HepG2 (cell line): ENCODE data around the gene MAGI1. TPM values are rescaled to one million over a fixed set of nuclear protein-coding genes. Genes with fewer than 3 reads are reported as not detected.

Source experiments
- ATAC-seq: fragments of 200-7000 bp; cut with Tn5 transposase; 3 replicates; pipeline ENCODE4 v1.9.1; 2020; ENCODE audit warnings: mild to moderate bottlenecking, moderate library complexity
- BruUV-seq: library from RNA; stranded (reverse); fragments of 400-500 nt; replicated peaks from 2 replicates; lab custom pipeline; 2021; lab: Mats Ljungman, UMichigan
- CTCF ChIA-PET: fragments of 300-600 bp; formaldehyde crosslinking; extraction: SDS; loops from one replicate; lab custom pipeline; 2021; ENCODE audit warnings: low total read pairs, inconsistent platforms, low intra/inter-chr PET ratio; lab: Yijun Ruan, JAX
- POLR2A ChIA-PET: fragments of 350-600 bp; sonication (Branson Sonifier 250); formaldehyde crosslinking; loops from one replicate; lab custom pipeline; 2020; ENCODE audit warnings: antibody characterized with exemption, inconsistent platforms; lab: Yijun Ruan, JAX
- DNase-seq: peaks from one replicate; pipeline ENCODE4 v3.0.0-alpha.2; 2015; ENCODE audit warnings: low spot score
- FAIRE-seq: peaks from 3 replicates; lab custom pipeline; 2011; peaks lifted over from hg19 to GRCh38; lab: Jason Lieb, UNC
- H2AFZ ChIP-seq: one replicate; pipeline ENCODE4 v1.6.1; 2011; ENCODE audit warnings: low read length, inconsistent platforms
- H3K27ac ChIP-seq: fragments of 300-600 bp; 3 replicates; pipeline ENCODE4 v1.8.0; 2011; ENCODE audit warnings: mixed run types, mild to moderate bottlenecking, mixed read lengths, low read length, inconsistent platforms; ENCODE audit not compliant: insufficient read depth; ENCODE audit errors: extremely low read length
- H3K27me3 ChIP-seq, 2 experiments: fragments of 200-600 bp in 1 of 2; 2 replicates in 1 of 2; 3 replicates in 1 of 2; pipeline versions ENCODE4 v1.6.0 to v1.8.0; 2011; ENCODE audit warnings: low read length in 2 of 2, mild to moderate bottlenecking in 2 of 2, moderate library complexity in 2 of 2, inconsistent platforms in 1 of 2; ENCODE audit not compliant: insufficient read depth in 2 of 2, control insufficient read depth in 1 of 2
- H3K36me3 ChIP-seq, 2 experiments: fragments of 200-600 bp in 1 of 2; replicated peaks in 1 of 2; 2 replicates in 1 of 2; 3 replicates in 1 of 2; pipeline versions ENCODE4 v1.5.1 to v1.8.0; 2011; ENCODE audit warnings: low read length in 2 of 2, inconsistent platforms in 1 of 2; ENCODE audit not compliant: insufficient read depth in 2 of 2, control insufficient read depth in 1 of 2
- H3K4me1 ChIP-seq: 2 replicates; pipeline ENCODE4 v1.5.1; 2012; ENCODE audit warnings: low read length, inconsistent platforms; ENCODE audit not compliant: insufficient read depth
- H3K4me2 ChIP-seq: 2 replicates; pipeline ENCODE4 v1.6.0; 2011; ENCODE audit warnings: low read depth, low read length, inconsistent platforms
- H3K4me3 ChIP-seq, 3 experiments: fragments of 200-600 bp in 1 of 3; sonication (generic), shearing (Covaris generic) in 1 of 3; replicated peaks in 1 of 3; 2 replicates each; pipeline ENCODE4 v1.5.1; 2011 to 2016; ENCODE audit warnings: low read length in 3 of 3, inconsistent platforms in 2 of 3, low read depth in 2 of 3, mild to moderate bottlenecking in 2 of 3, control low read depth in 1 of 3, mixed read lengths in 1 of 3; ENCODE audit not compliant: insufficient read depth in 1 of 3
- H3K79me2 ChIP-seq: one replicate; pipeline ENCODE4 v1.6.1; 2011; ENCODE audit warnings: low read length, inconsistent platforms; ENCODE audit not compliant: insufficient read depth
- H3K9ac ChIP-seq: 2 replicates; pipeline ENCODE4 v1.6.0; 2011; ENCODE audit warnings: mild to moderate bottlenecking, low read depth, low read length, inconsistent platforms; ENCODE audit not compliant: insufficient read depth
- H3K9me3 ChIP-seq: 2 replicates; pipeline ENCODE4 v1.5.1; 2012; ENCODE audit warnings: mild to moderate bottlenecking, low read length
- H4K20me1 ChIP-seq: 2 replicates; pipeline ENCODE4 v1.6.0; 2011; ENCODE audit warnings: inconsistent platforms, mild to moderate bottlenecking, low read length, moderate library complexity; ENCODE audit not compliant: insufficient read depth
- ARID5B ChIP-seq: IDR thresholded peaks from 2 replicates; pipeline ENCODE4 v1.4.0; 2020; ENCODE audit warnings: mild to moderate bottlenecking, missing genetic modification reagents
- CCAR2 ChIP-seq: fragments of 200-400 bp; formaldehyde crosslinking; optimal IDR thresholded peaks from 2 replicates; pipeline ENCODE3; 2018; ENCODE audit warnings: low read depth, mild to moderate bottlenecking, low read length, moderate library complexity
- DR1 ChIP-seq: sonication (generic); formaldehyde crosslinking; IDR thresholded peaks from 2 replicates; pipeline ENCODE4 v1.8.0; 2021; ENCODE audit warnings: mild to moderate bottlenecking, missing genetic modification reagents, inconsistent platforms
- EED ChIP-seq: sonication (generic); formaldehyde crosslinking; IDR thresholded peaks from 2 replicates; pipeline ENCODE4 v1.5.0; 2020; ENCODE audit warnings: mild to moderate bottlenecking, missing genetic modification reagents
- FOXA3 ChIP-seq: IDR thresholded peaks from 2 replicates; pipeline ENCODE4 v1.6.1; 2016; ENCODE audit warnings: missing genetic modification reagents, missing compliant biosample characterization
- FOXP1 ChIP-seq, 2 experiments: fragments of 450-650 bp in 1 of 2; IDR thresholded peaks; 2 replicates each; pipeline ENCODE4 v1.6.1; 2017 to 2018; ENCODE audit warnings: antibody characterized with exemption in 1 of 2
- GABPB1 ChIP-seq: IDR thresholded peaks from 2 replicates; pipeline ENCODE4 v1.6.1; 2016; ENCODE audit warnings: mild to moderate bottlenecking, missing genetic modification reagents, moderate library complexity, missing compliant biosample characterization
- MAFF ChIP-seq: IDR thresholded peaks from 2 replicates; pipeline ENCODE4 v1.6.1; 2011; ENCODE audit warnings: low read depth, low read length, improper control_type of control experiment
- MAFK ChIP-seq, 2 experiments: IDR thresholded peaks in 1 of 2; conservative IDR thresholded peaks in 1 of 2; 2 replicates each; pipeline ENCODE4 v1.6.1; 2011; ENCODE audit warnings: improper control_type of control experiment in 2 of 2, low read length in 2 of 2
- NFE2L1 ChIP-seq: sonication (generic); formaldehyde crosslinking; IDR thresholded peaks from 2 replicates; pipeline ENCODE4 v1.4.0; 2020; ENCODE audit warnings: missing genetic modification reagents, mild to moderate bottlenecking, borderline replicate concordance
- RNF219 ChIP-seq: sonication (generic); formaldehyde crosslinking; IDR thresholded peaks from 2 replicates; pipeline ENCODE4 v1.5.0; 2020; ENCODE audit warnings: mild to moderate bottlenecking, missing genetic modification reagents
- SALL1 ChIP-seq: sonication (generic); formaldehyde crosslinking; IDR thresholded peaks from 2 replicates; pipeline ENCODE4 v1.8.0; 2022; ENCODE audit warnings: mild to moderate bottlenecking, missing genetic modification reagents
- SOX13 ChIP-seq, 3 experiments: fragments of 450-650 bp in 1 of 3; sonication (generic) in 1 of 3; formaldehyde crosslinking in 1 of 3; IDR thresholded peaks in 2 of 3; conservative IDR thresholded peaks in 1 of 3; 2 replicates each; pipeline versions ENCODE4 v1.5.0 to v1.6.1; 2016 to 2020; ENCODE audit warnings: antibody characterized with exemption in 1 of 3, mild to moderate bottlenecking in 1 of 3, missing compliant biosample characterization in 1 of 3, missing genetic modification reagents in 1 of 3, moderate library complexity in 1 of 3
- SOX6 ChIP-seq, 2 experiments: fragments of 450-650 bp in 1 of 2; sonication (generic) in 1 of 2; formaldehyde crosslinking in 1 of 2; IDR thresholded peaks; 2 replicates each; pipeline versions ENCODE4 v1.4.0 to v1.6.1; 2017 to 2020; ENCODE audit warnings: antibody characterized with exemption in 1 of 2, mild to moderate bottlenecking in 1 of 2, missing genetic modification reagents in 1 of 2
- ZFAT ChIP-seq: sonication (generic); formaldehyde crosslinking; conservative IDR thresholded peaks from 2 replicates; pipeline ENCODE4 v1.8.1; 2023; ENCODE audit warnings: missing genetic modification reagents, inconsistent platforms
- ZNF17 ChIP-seq: sonication (generic); formaldehyde crosslinking; IDR thresholded peaks from 2 replicates; pipeline ENCODE4 v1.5.0; 2020; ENCODE audit warnings: mild to moderate bottlenecking, missing genetic modification reagents
- ZNF232 ChIP-seq: sonication (generic); formaldehyde crosslinking; IDR thresholded peaks from 2 replicates; pipeline ENCODE4 v1.4.0; 2020; ENCODE audit warnings: missing genetic modification reagents, borderline replicate concordance
- ZNF777 ChIP-seq: sonication (generic); formaldehyde crosslinking; IDR thresholded peaks from 2 replicates; pipeline ENCODE4 v1.4.0; 2020; ENCODE audit warnings: missing genetic modification reagents
- WGBS: methylation state at CpG from one replicate; pipeline ENCODE4 v1.1.6; 2017; ENCODE audit warnings: low lambda C conversion rate; 5-methylcytosine and 5-hydroxymethylcytosine counted together
- in situ Hi-C: cut with HindIII; loops from 2 replicates; pipeline ENCODE4 v1.10.0; 2017; ENCODE audit warnings: low pct_unique_long_range_greater_than_20kb; ENCODE audit not compliant: extremely low pct_ligation_motif_present
- intact Hi-C: fragments of 100-400 bp; cut with micrococcal nuclease; formaldehyde crosslinking; loops from one replicate; pipeline ENCODE4 v1.10.0; 2022; ENCODE audit not compliant: unreplicated experiment
- polyA plus RNA-seq, 8 experiments: library from polyadenylated mRNA; depleted of rRNA in 3 of 8; stranded (reverse) in 7 of 8; unstranded in 1 of 8; fragments of >200 nt; fragmentation: Illumina TruSeq in 4 of 8; extraction: Trizol in 4 of 8; gene quantifications; 2 replicates each; pipeline versions ENCODE4 v1.2.1 to v1.2.3, GENCODE V29; 2011 to 2016; ENCODE audit warnings: low read depth in 4 of 8, missing spikeins in 1 of 8, mixed read lengths in 1 of 8; ENCODE audit not compliant: insufficient read depth in 1 of 8
- total RNA-seq, 5 experiments: library from RNA; depleted of rRNA; stranded (reverse); fragments of >200 nt; fragmentation: Illumina TruSeq; extraction: Trizol; gene quantifications; 2 replicates each; pipeline ENCODE4 v1.2.3, GENCODE V29; 2016; ENCODE audit warnings: low read depth in 1 of 5

The MAGI1 gene
- total and polyA plus RNA-seq, 2 of the 13 experiments (the other 11 are each of a cell fraction or from before 2014, with no cell fraction given): 22.2 to 26.0 TPM

GRCh38 chr3:65883613-65884012 lies 155.1 kb downstream of the MAGI1 start (continued):
- peak; percentile 51; the same call in 1 of the 2 replicates for TF ChIP-seq ARID5B (CRISPR knock-in tag)
- TF ChIP-seq SOX6 (IDR thresholded peaks at IDR 0.05): no peak
- TF ChIP-seq SOX6 (CRISPR knock-in tag; IDR thresholded peaks at IDR 0.05): peak; percentile 57; the same call in 1 of the 2 replicates
- peak; percentile 75 for TF ChIP-seq FOXA3 (CRISPR knock-in tag)
- TF ChIP-seq FOXP1 (IDR thresholded peaks at IDR 0.05): no peak
- peak; percentile 50 for TF ChIP-seq FOXP1 (CRISPR knock-in tag; IDR thresholded peaks at IDR 0.05)
- no peak for TF ChIP-seq SOX13 (IDR thresholded peaks at IDR 0.05)
- TF ChIP-seq SOX13 (CRISPR knock-in tag; conservative IDR thresholded peaks at IDR 0.05 in 1 of 2, IDR thresholded peaks at IDR 0.05 in 1 of 2): peak in 1 of 2 experiments; percentile 82; a peak in 2 of 4 replicates

DNA sequence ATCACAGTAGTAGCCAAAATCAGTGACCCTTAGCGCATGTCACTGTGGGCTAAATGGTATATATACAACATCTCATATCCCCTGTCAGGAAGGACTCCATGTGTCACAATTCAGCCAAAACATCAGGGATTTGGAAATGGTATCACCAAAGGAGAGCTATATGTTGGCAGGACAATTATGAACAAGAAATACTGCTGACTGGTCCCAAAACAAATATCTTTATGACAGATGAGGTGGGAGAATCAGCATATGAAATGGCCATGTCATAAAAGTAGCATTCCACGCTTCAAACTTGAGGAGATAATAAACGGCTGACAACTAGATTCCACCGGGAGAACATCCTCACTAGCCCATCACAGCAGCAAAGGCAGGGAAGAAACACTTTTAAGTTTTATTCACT lies 158.4 kb downstream of the MAGI1 start:
- ATAC-seq: no peak
- peaks cover 44% of the 10 kb centered on the region for H3K4me1 ChIP-seq
- no TSS peak for BruUV-seq
- ChIA-PET CTCF (no interaction called here), POLR2A (no interaction called here)
- WGBS: 98% methylated on average over 4 of the region's 4 CpGs
- no peaks in the 10 kb centered on the region for H3K9me3 ChIP-seq
- H3K9ac ChIP-seq: no peak overlapping the region
- H2AFZ ChIP-seq: no peak overlapping the region
- in situ Hi-C loops: no loop called here
- no peak overlapping the region for H3K4me2 ChIP-seq
- no peaks in the 10 kb centered on the region for H3K27me3 ChIP-seq
- H3K27ac ChIP-seq: no peak overlapping the region
- no peak overlapping the region for H3K4me3 ChIP-seq
- peaks cover 62% of the 10 kb centered on the region for H3K79me2 ChIP-seq
- FAIRE-seq: no peak
- H3K36me3 ChIP-seq: no peaks in the 10 kb centered on the region
- intact Hi-C loops: no loop called here
- peaks cover 26% of the 10 kb centered on the region for H4K20me1 ChIP-seq
- DNase-seq: no peak
- TF ChIP-seq ZNF17 (CRISPR knock-in tag): no peak
- TF ChIP-seq RNF219: no peak
- TF ChIP-seq CCAR2: no peak
- no peak for TF ChIP-seq EED (CRISPR knock-in tag)
- TF ChIP-seq ZNF232 (CRISPR knock-in tag): no peak
- TF ChIP-seq DR1 (CRISPR knock-in tag): no peak
- no peak for TF ChIP-seq SALL1 (CRISPR knock-in tag)
- TF ChIP-seq GABPB1 (CRISPR knock-in tag): no peak
- no peak for TF ChIP-seq ZFAT (CRISPR knock-in tag)
- no peak for TF ChIP-seq NFE2L1 (CRISPR knock-in tag)
- no peak for TF ChIP-seq ZNF777 (CRISPR knock-in tag)
- peak in 1 of 2 experiments; percentile 72; a peak in 3 of 4 replicates for TF ChIP-seq MAFK (conservative IDR thresholded peaks at IDR 0.05 in 1 of 2, IDR thresholded peaks at IDR 0.05 in 1 of 2; ENCODE audit: low read length in 2 of 2)
- TF ChIP-seq MAFF: peak; percentile 50
